Bone marrow (tissue), 2 donors: ENCODE data around the gene ADAMTS10.
"Not testable (repeated sequence)": the region's sequence is repeated elsewhere in the genome, so short reads cannot be mapped to it uniquely, and the experiment has no call there.

Experiments used
- DNase-seq, 2 donors: peaks; one replicate each; lab custom pipeline; 2025; lab: John Stamatoyannopoulos, UW

The ADAMTS10 gene

DNA sequence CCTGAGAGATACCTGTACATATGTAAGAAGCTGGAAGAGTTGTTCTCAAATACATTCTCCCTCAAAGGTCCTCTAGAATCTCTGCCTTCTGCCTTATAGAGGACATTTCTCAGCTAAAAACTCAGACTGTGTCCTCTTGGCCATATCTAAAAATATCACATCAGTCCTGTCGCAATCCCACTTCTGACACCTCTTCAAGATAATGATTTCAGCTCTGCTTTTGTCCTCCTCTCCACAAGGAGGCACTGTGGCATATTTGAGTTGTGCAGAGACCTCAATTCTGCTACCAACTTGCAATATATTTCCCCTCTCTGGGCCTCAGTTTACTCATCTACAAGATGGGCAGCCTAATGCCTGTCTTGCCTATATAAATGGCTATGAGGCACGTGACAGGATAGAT, 16.6 kb downstream of the ADAMTS10 start:
- DNase-seq, result no peak

DNA sequence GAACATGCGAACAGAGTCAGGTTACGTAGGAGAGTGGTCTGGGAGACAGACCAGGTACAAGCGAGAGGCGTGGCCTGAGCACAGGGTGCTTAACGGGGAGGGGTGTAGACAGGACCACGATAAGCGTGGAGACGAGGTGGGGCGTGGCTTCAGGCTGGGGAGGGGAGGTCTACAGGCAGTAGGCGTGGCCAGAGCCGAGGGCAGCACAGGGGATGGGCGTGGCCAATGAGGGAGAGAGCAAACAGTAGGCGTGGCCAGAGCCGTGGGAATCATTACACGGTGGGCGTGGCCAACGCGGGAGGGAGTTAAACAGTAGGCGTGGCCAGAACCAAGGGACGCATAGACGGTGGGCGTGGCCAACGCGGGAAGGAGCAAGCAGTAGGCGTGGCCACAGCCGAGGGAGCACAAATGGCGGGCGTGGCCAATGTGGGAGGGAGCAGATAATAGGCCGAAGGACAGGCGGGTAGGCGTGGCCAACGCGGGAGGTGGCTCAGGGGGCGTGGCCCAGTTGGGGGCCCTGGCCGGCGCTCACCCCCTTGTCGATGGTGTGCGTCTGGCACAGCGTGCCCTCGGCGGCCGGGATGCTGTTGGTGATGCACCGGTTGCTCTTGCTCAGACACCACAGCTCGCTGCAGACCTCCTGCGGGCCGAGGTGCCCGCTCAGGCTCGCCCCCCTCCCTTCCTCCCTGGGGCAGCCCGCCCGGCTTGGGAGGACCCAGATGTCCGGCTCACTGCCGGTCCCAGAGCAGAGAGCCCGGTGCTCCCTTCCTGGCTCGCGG, 18.1 kb downstream of the ADAMTS10 start:
- peak; percentile 40 to 81 for DNase-seq

DNA sequence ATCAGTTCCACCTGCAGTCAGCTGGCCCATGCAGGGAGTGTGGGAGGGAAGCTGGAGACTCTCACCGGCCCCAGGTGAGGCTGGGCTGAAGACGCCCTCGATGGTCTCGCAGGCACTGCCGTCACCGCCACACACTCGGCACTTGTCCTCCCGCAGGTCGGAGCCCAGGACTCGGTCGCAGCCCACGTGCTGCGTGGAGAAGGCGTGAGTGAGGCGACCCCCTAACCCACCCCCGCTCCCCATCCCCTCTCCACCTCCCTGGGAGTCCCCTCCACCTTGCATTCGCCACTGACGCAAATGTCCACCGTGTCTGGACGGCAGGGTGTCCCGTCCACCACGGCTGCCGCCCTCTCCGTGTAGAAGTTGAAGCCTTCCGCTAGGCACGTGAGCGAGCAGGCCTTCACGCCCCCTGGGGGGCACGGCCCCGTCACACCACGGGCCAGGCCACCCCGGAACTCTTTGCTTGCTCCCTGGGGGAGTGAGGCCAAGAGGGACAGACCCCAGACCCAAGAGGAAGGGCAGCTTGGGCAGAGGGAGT, 21.3 kb downstream of the ADAMTS10 start:
- no peak for DNase-seq

DNA sequence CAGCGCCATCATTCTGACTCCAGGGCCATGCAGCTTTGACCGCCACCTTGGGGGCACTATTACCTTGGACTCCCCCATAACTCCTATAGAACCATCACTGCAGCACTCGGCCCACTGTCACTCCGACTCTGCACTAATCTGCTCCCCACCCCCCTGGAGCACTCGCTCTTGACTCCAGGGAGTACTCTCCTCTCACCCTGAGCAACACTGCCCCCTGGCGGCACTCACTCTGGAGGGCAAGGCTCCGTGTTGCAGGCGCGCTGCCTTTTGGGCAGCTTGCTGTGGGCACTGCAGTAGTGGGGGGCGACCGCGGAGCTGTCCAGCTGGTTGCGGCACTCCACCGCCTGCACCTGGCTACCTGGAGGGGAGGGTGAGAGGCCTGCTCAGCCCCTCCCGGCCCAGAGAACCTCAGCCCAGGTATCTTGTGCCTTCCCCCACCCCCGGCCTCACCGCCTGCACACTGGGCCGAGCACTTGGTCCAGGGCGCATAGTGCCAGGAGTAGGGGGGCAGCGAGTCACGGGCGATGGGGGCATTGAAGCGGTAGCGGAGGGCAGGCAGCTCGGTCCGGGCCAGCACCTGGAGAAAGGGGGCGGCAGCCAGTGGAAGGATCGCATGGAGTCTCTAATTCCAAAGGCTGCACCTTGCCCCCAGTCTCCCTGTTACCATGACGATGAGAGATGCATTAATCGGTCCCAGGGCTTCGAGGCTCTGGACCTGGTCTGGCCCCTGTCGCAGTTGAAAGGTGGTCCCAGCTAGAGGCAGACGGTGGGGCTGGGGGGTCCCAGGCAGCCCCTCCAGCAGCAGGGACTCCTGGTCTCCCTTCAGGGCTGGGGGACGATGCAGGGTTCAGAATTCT, 24.4 kb downstream of the ADAMTS10 start:
- peak in 1 of 2 donors; percentile 23 for DNase-seq

DNA sequence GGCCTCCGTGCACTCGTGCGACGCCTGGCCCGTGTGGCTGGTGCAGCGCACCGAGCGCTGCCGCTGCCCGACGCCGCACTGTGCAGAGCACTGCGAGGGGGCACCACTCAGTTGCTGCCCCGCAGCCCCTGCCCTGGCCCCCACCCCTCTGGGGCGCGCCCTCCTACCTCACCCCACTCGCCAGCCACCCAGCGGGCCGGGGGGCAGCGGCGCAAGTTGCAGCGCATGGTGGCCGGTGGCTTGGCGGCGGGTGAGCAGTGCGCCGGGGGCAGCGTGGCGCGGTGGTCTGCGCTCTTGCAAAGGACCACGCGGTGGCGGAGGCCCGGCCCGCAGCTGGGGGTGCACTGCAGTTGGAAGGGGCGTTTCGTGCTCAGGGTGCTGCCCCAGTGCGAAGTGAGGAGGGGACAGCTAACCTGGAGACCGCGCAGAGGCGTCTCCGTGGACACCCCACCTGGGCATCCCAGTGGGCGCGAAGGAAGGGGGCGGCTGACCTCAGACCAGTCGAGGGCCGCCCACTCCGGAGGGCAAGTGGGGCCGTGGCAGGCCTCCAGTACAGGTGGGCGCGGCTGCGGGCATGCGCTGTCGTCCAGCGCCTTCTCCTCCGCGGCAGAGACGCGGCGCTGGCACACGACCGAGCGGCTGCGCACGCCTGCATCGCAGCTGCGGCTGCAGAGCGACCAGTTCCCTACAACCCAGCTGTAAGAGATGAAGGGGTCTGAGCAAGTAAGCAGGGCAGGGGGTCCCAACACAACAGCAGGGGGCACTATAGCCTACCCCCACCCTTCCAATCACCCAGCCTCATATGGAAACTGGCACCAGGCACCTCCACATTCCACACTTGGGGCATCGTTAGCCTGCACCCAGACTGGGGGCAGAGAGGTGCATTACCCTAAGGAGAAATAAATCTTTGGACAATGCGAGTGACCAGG, 25.3 kb downstream of the ADAMTS10 start:
- no peak for DNase-seq

DNA sequence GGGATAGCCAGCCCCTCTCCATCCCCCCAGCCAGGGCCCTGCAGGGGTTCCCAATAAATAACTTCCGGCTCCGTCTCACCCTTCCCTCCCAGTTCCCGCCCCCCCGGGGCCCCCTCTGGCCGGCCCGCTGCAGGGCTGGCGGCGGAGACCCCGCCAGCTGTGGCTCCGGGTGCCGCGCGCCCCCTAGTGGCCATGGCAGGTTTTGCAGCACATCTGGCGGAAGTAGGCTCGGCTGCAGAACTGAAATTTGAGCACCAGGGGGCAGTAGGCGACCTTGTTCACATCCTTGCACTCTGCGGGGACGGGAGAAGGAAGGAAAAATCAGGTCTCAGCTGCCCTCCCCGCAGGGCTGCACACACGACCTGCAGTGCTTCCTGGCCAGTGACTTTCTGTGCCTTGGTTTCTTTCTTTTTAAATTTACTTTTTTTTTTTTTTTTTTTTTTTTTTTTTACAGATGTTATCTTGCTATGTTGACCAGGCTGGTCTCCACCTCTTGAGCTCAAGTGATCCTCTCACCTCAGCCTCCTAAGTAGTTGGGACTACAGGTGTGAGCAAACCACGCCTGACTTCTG, 29.7 kb downstream of the ADAMTS10 start:
- peak; percentile 56 to 68 for DNase-seq

DNA sequence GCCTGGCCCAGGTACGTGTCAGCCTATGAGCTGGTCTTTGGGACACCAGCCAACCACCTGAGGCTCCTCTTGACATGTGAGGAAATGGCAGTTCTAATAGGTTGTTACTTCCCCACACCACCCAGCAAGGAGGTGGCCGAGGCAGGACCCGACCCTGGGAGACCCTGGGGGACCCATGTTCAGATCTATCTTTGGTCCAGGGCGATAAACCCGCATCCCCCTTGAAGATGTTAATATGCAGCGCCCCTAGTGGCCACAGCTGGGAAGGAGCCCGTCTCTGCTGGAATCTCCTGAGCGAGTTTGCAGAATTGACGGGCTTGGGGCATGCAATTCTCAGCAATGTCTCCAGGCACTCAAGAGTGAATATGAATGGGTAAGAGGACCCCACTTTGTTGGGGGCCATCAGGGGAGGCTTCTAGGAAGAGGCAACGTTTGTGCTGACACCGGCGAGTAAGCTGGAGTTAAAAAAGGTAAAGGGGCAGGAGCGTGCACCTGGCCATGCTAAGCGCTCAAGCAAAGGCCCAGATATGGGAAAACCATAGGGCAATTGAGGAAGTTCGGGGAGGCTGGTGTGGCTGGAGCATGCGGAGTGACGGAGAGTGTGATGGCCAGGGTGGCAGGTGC, 31.8 kb downstream of the ADAMTS10 start:
- DNase-seq, result peak; percentile 36 to 73

DNA sequence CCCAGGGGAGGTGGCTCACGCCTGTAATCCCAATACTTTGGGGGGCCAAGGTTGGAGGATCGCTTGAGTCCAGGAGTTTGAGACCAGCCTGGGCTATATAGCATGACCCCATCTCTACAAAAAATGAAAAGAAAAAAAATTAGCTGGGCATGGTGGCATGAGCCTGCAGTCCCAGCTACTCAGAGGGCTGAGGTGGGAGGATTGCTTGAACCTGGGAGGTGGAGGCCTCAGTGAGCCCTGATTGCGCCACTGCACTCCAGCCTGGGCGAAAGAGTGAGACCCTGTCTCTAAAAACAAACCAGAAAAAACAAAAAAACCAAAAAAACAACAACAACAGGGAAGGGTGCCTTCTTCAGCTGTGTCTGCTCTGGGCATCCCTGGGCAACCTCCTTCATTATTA, 32.8 kb downstream of the ADAMTS10 start:
- DNase-seq, result no peak

DNA sequence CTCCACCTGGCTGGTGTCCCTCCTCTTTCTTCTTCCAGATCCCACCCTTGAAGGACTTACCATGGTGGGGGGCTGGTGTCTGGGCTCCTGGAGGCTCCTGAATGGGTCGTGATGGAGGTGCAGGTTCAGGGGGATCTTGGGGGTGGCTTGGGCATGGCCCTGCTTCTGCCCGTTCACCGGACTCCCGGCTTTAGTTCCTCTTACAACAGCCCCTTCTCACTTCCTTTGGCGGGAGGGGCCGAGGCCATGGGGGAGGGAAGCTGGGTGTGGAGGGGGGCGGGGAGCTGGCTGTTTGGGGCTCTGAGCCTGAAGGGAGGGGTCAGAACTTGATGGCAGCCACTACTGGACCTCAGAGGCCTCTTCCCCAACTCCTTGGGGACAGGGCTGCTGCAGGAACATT, 33.3 kb downstream of the ADAMTS10 start, which contains the start of gene MYO1F:
Gene MYO1F, minus strand, starts transcription at position 196 of the 400 bp plus-strand sequence. Its CDS starts 133 bp downstream, at position 63.
- peak in 1 of 2 donors; percentile 20 for DNase-seq

DNA sequence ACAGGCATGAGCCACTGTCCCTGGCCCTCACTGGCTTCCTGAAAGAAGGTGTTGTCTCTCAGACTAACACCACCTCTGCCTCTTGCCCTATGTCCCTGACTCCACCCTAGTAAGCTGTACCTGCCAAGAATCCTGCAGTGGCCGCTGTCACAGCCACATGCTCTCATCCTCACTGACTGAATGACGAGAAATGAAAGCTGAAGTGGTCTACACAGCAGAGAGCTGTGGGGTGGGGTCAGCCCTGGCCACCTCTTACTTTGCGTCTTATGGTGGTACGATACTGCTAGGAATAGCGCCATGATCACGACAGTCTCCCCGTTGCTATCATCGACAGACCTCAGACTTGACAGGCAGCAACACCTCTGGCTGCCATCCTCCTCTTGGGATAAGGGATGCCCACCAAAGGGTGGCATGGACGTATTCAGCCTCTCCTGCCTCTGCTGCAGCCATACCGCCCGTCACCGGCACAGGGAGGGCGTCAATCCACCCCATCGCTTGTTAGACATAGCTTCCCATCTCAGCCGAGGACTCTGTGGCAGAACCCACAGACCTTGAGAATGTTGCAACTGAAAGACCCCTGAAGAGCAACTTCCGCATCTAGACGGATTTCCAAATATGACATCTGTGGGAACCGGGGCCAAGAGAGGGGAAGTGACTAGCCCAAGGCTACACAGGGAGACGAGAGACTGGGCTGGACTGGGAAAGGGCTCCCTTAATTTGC, 34.1 kb downstream of the ADAMTS10 start:
- peak; percentile 33 to 66 for DNase-seq

DNA sequence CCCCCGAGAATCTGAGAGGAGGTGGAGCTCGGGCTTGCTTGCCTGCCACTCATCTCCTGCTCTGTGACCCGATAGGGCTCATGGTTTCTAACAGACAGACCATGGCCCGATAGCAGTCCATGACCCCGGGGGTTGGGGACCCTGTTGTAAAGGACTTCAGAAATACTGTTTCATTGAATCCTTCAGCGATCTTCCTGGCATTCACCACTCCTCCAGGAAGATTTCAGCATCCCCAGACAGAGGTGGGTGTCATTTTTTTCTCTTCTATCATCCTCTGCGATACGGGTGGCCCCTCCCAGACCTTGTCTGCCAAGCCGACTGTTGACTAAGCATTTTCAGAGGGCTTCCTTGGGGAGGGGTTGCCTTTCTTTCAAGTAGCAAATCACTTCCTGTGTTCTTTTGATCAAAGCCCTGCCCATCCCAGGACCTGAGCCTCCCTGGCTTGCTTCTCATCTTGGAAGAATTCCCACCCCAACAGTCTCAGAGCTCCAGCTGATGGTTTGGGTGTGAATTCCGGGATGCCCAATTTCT, 35.0 kb downstream of the ADAMTS10 start:
- peak in 1 of 2 donors; percentile 28 for DNase-seq

DNA sequence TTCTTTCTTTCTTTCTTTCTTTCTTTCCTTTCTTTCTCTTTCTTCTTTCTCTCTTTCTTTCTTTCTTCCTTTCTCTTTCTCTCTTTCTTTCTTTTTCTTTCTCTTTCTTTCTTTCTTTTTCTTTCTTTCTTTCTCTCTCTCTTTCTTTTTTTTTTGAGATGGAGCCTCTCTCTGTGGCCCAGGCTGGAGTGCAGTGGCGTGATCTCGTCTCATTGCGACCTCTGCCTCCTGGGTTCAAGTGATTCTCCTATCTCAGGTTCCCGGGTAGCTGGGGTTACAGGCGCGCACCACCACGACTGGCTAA, 35.9 kb downstream of the ADAMTS10 start:
- DNase-seq, result not testable (repeated sequence)

DNA sequence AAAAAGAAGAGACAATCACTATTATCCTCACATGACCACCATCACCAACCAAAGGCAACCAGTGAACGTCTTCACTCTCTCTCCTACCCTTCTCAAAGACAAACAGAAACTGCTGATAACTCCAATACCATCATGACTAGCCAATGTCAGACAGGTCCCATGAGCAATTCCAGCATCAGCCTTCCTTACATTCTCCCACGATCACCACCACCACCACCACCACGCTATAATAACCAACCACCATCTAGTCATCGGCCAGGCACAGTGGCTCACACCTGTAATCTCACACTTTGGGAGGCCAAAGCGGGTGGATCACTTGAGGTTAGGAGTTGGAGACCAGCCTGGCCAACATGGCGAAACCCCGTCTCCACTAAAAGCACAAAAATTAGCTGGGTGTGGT, 37.2 kb downstream of the ADAMTS10 start:
- DNase-seq, result no peak

DNA sequence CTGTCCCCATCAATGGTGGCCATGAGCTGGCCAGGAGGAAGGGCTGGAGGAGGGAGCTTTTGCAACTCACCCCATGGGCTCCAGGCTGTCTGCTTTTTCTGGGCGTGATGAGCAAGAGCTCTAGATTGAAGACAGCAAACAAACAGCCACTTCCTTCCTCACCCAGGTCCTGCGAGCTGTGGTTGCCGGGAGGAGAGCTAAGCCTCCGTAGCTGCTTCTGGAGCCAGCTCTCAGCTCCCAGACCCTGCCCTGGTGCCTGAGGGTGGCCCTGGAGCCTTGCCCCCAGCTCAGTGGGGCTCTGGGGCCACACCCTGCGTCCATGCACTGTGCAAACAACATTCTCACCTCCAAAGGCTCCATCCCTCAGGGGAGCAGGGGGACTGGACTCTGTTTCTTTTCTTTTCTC, 39.5 kb downstream of the ADAMTS10 start:
- peak; percentile 16 to 77 for DNase-seq

DNA sequence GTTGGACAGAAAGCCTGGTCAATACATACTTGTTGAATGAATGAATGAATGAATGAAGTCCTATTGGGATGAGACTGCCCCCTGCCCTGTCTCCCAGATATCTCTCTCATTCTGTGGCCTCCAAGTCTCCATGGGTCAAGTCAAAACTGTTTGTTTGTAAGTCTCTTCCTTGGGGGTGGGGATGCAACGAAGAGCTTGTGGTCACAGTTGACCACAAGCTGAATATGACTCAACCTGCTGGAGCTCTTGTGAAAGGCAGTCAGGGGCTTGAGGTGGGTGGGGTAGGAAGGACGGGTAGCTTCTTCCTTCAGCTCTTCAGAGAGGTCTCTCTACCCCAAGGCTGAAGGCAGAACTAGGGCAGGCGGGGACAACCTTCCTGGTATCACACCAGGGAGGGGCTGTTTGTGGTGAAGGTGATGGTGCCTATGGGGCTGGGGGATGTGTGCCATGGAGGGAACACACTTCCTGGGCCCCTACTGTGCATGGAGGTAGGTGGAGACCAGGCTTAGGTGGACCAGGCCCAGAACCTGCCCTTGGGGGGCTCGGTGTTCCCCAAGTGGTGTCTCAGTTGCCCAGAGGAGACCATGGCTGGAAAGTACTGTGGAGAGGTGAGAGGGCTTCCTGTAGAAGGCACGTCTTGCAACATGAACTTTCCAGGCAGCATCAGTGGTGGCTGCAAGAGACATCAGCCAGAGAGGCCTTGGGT, 41.3 kb downstream of the ADAMTS10 start:
- peak; percentile 54 to 82 for DNase-seq

DNA sequence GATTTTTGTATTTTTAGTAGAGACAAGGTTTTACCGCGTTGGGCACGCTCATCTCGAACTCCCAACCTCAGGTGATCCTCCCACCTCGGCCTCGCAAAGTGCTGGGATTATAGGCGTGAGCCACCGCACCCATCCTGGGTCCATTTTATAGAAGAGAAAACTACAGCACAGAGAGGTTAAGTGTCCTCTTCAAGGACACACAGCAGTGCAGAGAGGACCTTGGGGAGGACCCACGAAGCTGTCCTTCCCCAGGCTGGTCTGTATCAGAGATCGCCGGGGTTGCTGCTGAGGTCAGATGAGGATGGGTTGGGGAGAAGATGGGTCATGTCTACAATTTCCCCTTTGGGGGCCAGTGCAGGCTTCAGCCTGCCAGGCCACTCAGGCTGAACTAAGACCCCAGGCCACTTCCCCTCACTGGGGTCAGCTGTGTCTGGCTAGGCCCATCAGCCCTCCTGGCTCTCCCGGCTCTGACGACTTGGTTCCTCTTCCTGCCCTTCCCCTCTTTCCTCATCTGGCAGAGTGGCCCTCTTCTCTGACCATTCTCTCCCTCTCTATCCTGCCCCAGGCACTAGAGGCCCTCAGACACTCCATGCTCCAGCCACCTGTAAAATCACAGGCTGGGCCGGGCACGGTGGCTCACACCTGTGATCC, 42.9 kb downstream of the ADAMTS10 start:
- peak in 1 of 2 donors; percentile 5 for DNase-seq

DNA sequence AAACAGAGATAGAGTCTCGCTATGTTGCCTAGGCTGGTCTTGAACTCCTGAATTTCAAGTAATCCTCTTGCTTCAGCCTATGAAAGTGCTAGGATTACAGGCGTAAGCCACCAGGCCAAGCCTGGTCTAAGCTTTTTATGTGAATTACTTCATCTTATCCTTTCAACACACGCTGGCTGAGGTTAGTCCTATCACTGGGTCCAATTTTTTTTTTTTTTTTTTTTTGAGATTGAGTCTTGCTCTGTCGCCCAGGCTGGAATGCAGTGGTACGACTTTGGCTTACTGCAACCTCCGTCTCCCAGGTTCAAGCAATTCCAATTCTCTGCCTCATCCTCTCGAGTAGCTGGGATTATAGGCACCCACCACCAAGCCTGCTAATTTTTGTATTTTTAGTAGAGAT, 43.7 kb downstream of the ADAMTS10 start:
- DNase-seq, result no peak

DNA sequence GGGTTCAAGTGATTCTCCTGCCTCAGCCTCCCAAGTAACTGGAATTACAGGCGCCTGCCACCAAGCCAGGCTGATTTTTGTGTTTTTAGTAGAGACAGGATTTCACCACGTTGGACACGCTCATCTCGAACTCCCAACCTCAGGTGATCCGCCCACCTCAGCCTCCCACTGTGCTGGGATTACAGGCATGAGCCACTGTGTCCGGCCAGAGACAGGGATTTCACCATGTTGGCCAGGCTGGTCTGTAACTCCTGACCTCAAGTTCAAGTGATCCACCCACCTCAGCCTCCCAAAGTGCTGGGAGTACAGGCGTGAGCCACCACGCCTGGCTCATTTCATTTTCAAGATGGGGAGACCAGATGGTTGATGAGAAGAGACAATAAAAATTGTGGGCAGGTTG, 45.6 kb downstream of the ADAMTS10 start:
- not testable (repeated sequence) for DNase-seq
